Osteocyte (in vitro differentiated cells): ENCODE measurements around the gene ZNF346. TPM values are rescaled to one million over a fixed set of nuclear protein-coding genes. Genes with fewer than 3 reads are reported as not detected.
"Not testable (repeated sequence)": the region's sequence is repeated elsewhere in the genome, so short reads cannot be mapped to it uniquely, and the experiment has no call there.

Experiments
- DNase-seq: peaks from one replicate; pipeline ENCODE4 v3.0.0; 2021; ENCODE audit warnings: mixed read lengths; ENCODE audit not compliant: unreplicated experiment; ENCODE audit errors: extremely low spot score
- H3K27ac Mint-ChIP-seq: one replicate; pipeline ENCODE4 v1.8.0; 2021; ENCODE audit warnings: mild to moderate bottlenecking, mixed read lengths; ENCODE audit not compliant: unreplicated experiment
- H3K27me3 Mint-ChIP-seq: one replicate; pipeline ENCODE4 v1.8.0; 2021; ENCODE audit warnings: mixed read lengths; ENCODE audit not compliant: unreplicated experiment
- H3K36me3 Mint-ChIP-seq: one replicate; pipeline ENCODE4 v1.8.0; 2021; ENCODE audit warnings: mixed read lengths; ENCODE audit not compliant: unreplicated experiment
- H3K4me1 Mint-ChIP-seq: one replicate; pipeline ENCODE4 v1.8.0; 2021; ENCODE audit warnings: mixed read lengths; ENCODE audit not compliant: unreplicated experiment
- H3K4me3 Mint-ChIP-seq: one replicate; pipeline ENCODE4 v1.8.0; 2021; ENCODE audit warnings: mild to moderate bottlenecking, moderate library complexity, mixed read lengths; ENCODE audit not compliant: unreplicated experiment
- H3K9me3 Mint-ChIP-seq: one replicate; pipeline ENCODE4 v1.8.0; 2021; ENCODE audit warnings: mixed read lengths; ENCODE audit not compliant: unreplicated experiment
- total RNA-seq: library from RNA; stranded (reverse); gene quantifications from 2 replicates; pipeline ENCODE4 v1.2.1, GENCODE V29; 2021
- TF ChIP-seq, protein P1 (sequence below): fragments of 200-600 bp; sonication (generic); IDR thresholded peaks from 2 replicates; pipeline ENCODE4 v1.5.0; 2021; ENCODE audit warnings: antibody characterized with exemption, mild to moderate bottlenecking, moderate library complexity

The ZNF346 gene
- total RNA-seq, 1 donor from 2014 or later, result 26.9 TPM

DNA sequence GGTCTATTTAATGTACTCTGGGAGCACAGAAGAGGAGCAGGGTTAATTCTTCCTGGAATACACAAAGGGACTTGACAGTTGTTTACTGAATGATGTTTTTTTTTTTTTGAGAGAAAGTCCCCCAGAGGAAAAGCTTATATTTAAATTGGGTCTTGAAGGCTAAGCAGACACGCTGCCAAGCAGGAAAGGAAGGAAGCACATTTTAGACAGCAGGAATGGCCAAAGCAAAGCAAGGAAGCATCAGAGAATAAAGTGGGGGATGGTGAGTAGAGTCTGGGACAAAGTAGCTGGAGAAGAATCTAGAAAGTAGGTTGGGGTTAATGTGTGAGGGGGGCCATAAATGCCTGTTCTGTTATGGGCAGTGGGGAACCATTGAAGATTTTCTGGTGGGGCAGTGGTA is 21.5 kb downstream of the ZNF346 start:
- Mint-ChIP-seq H3K36me3 (peaks cover 34% of the 10 kb centered on the region), H3K9me3 (no peaks in the 10 kb centered on the region), H3K4me3 (no peak overlapping the region), H3K4me1 (peaks cover 2% of the 10 kb centered on the region), H3K27me3 (no peaks in the 10 kb centered on the region), H3K27ac (no peak overlapping the region)
- no peak for DNase-seq
- TF ChIP-seq, protein P1, sequence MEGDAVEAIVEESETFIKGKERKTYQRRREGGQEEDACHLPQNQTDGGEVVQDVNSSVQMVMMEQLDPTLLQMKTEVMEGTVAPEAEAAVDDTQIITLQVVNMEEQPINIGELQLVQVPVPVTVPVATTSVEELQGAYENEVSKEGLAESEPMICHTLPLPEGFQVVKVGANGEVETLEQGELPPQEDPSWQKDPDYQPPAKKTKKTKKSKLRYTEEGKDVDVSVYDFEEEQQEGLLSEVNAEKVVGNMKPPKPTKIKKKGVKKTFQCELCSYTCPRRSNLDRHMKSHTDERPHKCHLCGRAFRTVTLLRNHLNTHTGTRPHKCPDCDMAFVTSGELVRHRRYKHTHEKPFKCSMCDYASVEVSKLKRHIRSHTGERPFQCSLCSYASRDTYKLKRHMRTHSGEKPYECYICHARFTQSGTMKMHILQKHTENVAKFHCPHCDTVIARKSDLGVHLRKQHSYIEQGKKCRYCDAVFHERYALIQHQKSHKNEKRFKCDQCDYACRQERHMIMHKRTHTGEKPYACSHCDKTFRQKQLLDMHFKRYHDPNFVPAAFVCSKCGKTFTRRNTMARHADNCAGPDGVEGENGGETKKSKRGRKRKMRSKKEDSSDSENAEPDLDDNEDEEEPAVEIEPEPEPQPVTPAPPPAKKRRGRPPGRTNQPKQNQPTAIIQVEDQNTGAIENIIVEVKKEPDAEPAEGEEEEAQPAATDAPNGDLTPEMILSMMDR, result no peak

DNA sequence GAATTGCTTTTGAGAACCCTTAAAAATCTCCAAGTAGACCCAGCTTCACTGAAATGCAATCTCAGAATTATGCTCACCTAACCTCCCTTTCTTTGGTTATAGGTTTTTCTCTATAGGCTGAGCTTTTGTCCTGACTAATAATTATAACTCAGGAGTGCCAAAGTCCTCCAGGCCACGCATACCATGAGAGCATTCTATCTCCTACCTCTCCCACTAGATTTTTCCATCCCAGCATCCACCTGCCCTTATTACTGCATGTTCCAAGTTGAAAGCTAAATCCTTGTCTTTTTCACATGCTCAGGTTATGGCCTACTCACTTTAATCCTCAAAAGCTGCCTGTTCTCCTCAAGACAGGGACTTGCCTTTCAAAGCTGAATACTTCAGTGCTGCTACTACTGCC is 22.1 kb downstream of the ZNF346 start:
- TF ChIP-seq, protein P1, result no peak
- DNase-seq, result no peak
- Mint-ChIP-seq H3K36me3 (peaks cover 37% of the 10 kb centered on the region), H3K27ac (no peak overlapping the region), H3K4me1 (no peaks in the 10 kb centered on the region), H3K9me3 (no peaks in the 10 kb centered on the region), H3K27me3 (no peaks in the 10 kb centered on the region), H3K4me3 (no peak overlapping the region)

DNA sequence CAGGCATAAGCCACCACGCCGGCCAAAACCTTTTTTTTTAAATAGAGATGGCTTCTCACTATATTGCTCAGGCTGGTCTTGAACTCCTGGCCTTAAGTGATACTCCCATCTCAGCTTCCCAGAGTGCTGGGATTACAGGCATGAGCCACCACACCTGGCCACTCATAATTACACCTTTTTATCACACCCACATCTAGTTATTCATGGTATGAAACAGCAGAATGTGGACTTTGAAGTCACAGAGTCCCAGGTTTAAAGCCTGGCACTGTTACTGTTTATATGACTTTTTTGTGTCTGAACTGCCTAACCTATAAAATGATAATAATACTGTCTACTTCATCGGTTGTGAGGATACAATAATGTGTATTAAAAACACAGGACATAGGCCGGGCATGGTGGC is 23.1 kb downstream of the ZNF346 start:
- no peak overlapping the region for H3K27ac Mint-ChIP-seq
- no peaks in the 10 kb centered on the region for H3K9me3 Mint-ChIP-seq
- TF ChIP-seq, protein P1, result no peak
- no peaks in the 10 kb centered on the region for H3K4me1 Mint-ChIP-seq
- H3K27me3 Mint-ChIP-seq, result no peaks in the 10 kb centered on the region
- H3K4me3 Mint-ChIP-seq, result no peak overlapping the region
- H3K36me3 Mint-ChIP-seq, result peaks cover 37% of the 10 kb centered on the region
- DNase-seq, result no peak

DNA sequence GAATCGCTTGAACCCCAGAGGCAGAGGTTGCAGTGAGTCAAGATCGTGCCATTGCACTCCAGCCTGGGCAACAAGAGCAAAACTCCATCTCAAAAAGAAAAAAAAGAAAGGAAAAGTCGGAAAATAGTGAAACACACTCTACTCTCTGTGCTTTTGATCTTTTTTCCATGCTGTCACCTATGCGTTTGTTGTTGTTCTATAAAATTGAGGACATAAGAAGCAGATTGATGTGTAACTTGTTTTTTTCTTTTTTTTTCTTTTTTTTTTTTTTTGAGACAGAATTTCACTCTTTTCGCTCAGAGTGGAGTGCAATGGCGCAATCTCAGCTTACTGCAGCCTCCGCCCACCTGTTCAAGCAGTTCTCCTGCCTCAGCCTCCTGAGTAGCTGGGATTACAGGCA is 26.0 kb downstream of the ZNF346 start:
- H3K9me3 Mint-ChIP-seq, DNase-seq, H3K27ac Mint-ChIP-seq, H3K4me3 Mint-ChIP-seq, H3K4me1 Mint-ChIP-seq, H3K27me3 Mint-ChIP-seq: not testable (repeated sequence)
- H3K36me3 Mint-ChIP-seq, result peaks cover 31% of the 10 kb centered on the region

DNA sequence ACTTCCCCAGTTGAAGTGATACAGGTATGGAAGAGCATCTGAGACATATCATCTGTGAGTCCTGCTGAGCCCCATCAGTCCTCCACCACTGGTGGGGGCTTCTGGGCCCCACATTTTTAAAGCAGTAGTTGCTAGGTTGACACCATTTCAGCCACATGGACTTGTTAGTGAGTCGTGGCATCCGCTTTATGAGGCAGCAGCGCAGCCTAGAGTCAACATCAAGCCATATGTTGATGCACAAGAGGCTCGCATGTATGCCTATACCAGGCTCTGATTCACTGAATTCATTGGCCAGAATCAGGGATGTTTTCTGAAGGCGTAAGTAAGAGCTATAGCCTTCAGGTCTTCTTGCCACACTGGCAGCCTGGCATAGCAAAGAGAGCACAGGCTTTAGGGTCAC is 26.8 kb downstream of the ZNF346 start:
- H3K36me3 Mint-ChIP-seq, result peaks cover 27% of the 10 kb centered on the region

More for the DNA sequence above, 26.8 kb downstream of the ZNF346 start:
- H3K4me1 Mint-ChIP-seq, result no peaks in the 10 kb centered on the region
- no peak overlapping the region for H3K27ac Mint-ChIP-seq
- H3K4me3 Mint-ChIP-seq, result no peak overlapping the region
- TF ChIP-seq, protein P1, result no peak
- H3K27me3 Mint-ChIP-seq, result no peaks in the 10 kb centered on the region
- no peaks in the 10 kb centered on the region for H3K9me3 Mint-ChIP-seq
- DNase-seq, result no peak
